Spleen (tissue), 11 donors: Measurements from ENCODE around the gene RFX2. TPM values are rescaled to one million over a fixed set of nuclear protein-coding genes. Genes with fewer than 3 reads are reported as not detected.

Source experiments
- DNase-seq: peaks from one replicate; pipeline ENCODE4 v3.0.0-alpha.2; 2020
- H3K27ac ChIP-seq, 8 donors: fragments of 200-600 bp; sonication (generic) in 7 of 8; 1 replicate in 4 of 8; 2 replicates in 4 of 8; pipeline versions ENCODE4 v1.5.0 to v1.8.0; 2016 to 2021; ENCODE audit warnings: inconsistent platforms in 4 of 8, mild to moderate bottlenecking in 4 of 8, moderate library complexity in 1 of 8
- H3K27me3 ChIP-seq, 7 donors: fragments of 200-600 bp; sonication (generic) in 6 of 7; replicated peaks in 1 of 7; 1 replicate in 4 of 7; 2 replicates in 3 of 7; pipeline versions ENCODE4 v1.5.0 to v1.8.0; 2016 to 2021; ENCODE audit warnings: inconsistent platforms in 3 of 7, mild to moderate bottlenecking in 1 of 7
- H3K36me3 ChIP-seq, 6 donors: fragments of 200-600 bp; sonication (generic) in 5 of 6; 1 replicate in 4 of 6; 2 replicates in 2 of 6; pipeline versions ENCODE4 v1.5.0 to v1.8.0; 2016 to 2021; ENCODE audit warnings: inconsistent platforms in 2 of 6
- H3K4me1 ChIP-seq, 6 donors: fragments of 200-600 bp; sonication (generic) in 5 of 6; 1 replicate in 3 of 6; 2 replicates in 3 of 6; pipeline versions ENCODE4 v1.5.0 to v1.8.0; 2016 to 2021; ENCODE audit warnings: inconsistent platforms in 3 of 6
- H3K4me3 ChIP-seq, 8 donors: fragments of 200-600 bp; sonication (generic) in 7 of 8; 1 replicate in 4 of 8; 2 replicates in 4 of 8; pipeline versions ENCODE4 v1.5.0 to v1.8.0; 2016 to 2021; ENCODE audit warnings: inconsistent platforms in 4 of 8, mild to moderate bottlenecking in 4 of 8, moderate library complexity in 2 of 8
- H3K9me3 ChIP-seq, 8 donors: fragments of 200-600 bp; sonication (generic) in 7 of 8; 1 replicate in 4 of 8; 2 replicates in 4 of 8; pipeline versions ENCODE4 v1.5.0 to v1.8.0; 2016 to 2021; ENCODE audit warnings: inconsistent platforms in 4 of 8
- POLR2A ChIP-seq, 3 donors: fragments of 450-650 bp; IDR thresholded peaks; one replicate each; pipeline ENCODE4 v1.5.1; 2017; ENCODE audit warnings: antibody characterized with exemption in 3 of 3, mild to moderate bottlenecking in 1 of 3
- POLR2AphosphoS5 ChIP-seq, 3 donors: sonication (generic); formaldehyde crosslinking; IDR thresholded peaks; one replicate each; pipeline ENCODE4 v1.5.1; 2017; ENCODE audit warnings: antibody characterized with exemption in 3 of 3
- WGBS, 5 donors: extraction: QIAGEN DNeasy Blood & Tissue Kit in 3 of 5; methylation state at CpG; one replicate each; pipeline versions ENCODE4 v1.1.5 to v1.1.7; 2013 to 2018; 5-methylcytosine and 5-hydroxymethylcytosine counted together
- intact Hi-C: fragments of 100-400 bp; cut with DNase I; formaldehyde crosslinking; loops from one replicate; pipeline ENCODE4 v1.15.0; 2023; ENCODE audit warnings: low total_unique reads
- polyA plus RNA-seq, 3 donors: library from polyadenylated mRNA; stranded (reverse); fragments of 200-250 nt; gene quantifications; one replicate each; pipeline ENCODE4 v1.2.1, GENCODE V29; 2013
- total RNA-seq, 7 donors: library from RNA; depleted of rRNA in 3 of 7; stranded (reverse); fragments of >200 nt in 3 of 7; fragmentation: NEBNext Ultra II Directional in 4 of 7; extraction: Animal tissue kit (Norgen Biotek cat#: 25700) in 4 of 7; gene quantifications; one replicate each; pipeline versions ENCODE4 v1.1.0 to v1.2.1, GENCODE V29; 2016 to 2021
- TF ChIP-seq, protein P1 (sequence below), 11 experiments: fragments of 200-600 bp in 7 of 11; fragments of 450-650 bp in 4 of 11; sonication (generic) in 4 of 11; IDR thresholded peaks in 8 of 11; conservative IDR thresholded peaks in 3 of 11; 1 replicate in 7 of 11; 2 replicates in 4 of 11; pipeline versions ENCODE4 v1.4.0 to v1.8.0; 2016 to 2021; ENCODE audit warnings: antibody characterized with exemption in 11 of 11, inconsistent platforms in 4 of 11, mild to moderate bottlenecking in 1 of 11
- donor health status: healthy with polysubstance abuse.
- donor health status: DM: no; HTN: no; CAD: no; lungs with moderate emphysema.
- donor health status: DM: no; HTN: no; CAD: no.
- donor health status: Bipolar disorder and iron deficiency.
- donor health status: healthy.
- donor health status: DM: no; HTN: no; CAD: no.
- donor health status: DM: yes; HTN: yes; CAD: no.

The RFX2 gene
- total and polyA plus RNA-seq, 10 donors, result 1.1 to 15.8 (median 7.8) TPM

GRCh38 chr19:6023085-6023682, 87.1 kb downstream of the RFX2 start:
- 71 to 82% (median 75%) methylated on average over 19 to 21 of the region's 21 CpGs for WGBS, 5 donors
- intact Hi-C loops, result no loop called here
- Histone ChIP-seq H3K36me3 (peaks cover 0 to 37% (median 0%) of the 10 kb centered on the region in 6 donors), H3K27me3 (peaks cover 0 to 13% (median 0%) of the 10 kb centered on the region in 7 donors), H3K4me1 (peaks cover 0 to 12% (median 7%) of the 10 kb centered on the region in 6 donors), H3K9me3 (no peaks in the 10 kb centered on the region), H3K4me3 (no peak overlapping the region), H3K27ac (peak overlapping the region in 4 of 8 donors; percentile 11 to 50 (median 32))
- TF ChIP-seq POLR2A (IDR thresholded peaks at IDR 0.05) (no peak), POLR2AphosphoS5 (IDR thresholded peaks at IDR 0.05) (peak in 1 of 3 donors; percentile 9)
- TF ChIP-seq, protein P1, sequence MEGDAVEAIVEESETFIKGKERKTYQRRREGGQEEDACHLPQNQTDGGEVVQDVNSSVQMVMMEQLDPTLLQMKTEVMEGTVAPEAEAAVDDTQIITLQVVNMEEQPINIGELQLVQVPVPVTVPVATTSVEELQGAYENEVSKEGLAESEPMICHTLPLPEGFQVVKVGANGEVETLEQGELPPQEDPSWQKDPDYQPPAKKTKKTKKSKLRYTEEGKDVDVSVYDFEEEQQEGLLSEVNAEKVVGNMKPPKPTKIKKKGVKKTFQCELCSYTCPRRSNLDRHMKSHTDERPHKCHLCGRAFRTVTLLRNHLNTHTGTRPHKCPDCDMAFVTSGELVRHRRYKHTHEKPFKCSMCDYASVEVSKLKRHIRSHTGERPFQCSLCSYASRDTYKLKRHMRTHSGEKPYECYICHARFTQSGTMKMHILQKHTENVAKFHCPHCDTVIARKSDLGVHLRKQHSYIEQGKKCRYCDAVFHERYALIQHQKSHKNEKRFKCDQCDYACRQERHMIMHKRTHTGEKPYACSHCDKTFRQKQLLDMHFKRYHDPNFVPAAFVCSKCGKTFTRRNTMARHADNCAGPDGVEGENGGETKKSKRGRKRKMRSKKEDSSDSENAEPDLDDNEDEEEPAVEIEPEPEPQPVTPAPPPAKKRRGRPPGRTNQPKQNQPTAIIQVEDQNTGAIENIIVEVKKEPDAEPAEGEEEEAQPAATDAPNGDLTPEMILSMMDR (IDR thresholded peaks at IDR 0.05 in 8 of 11, conservative IDR thresholded peaks at IDR 0.05 in 3 of 11), result no peak
- DNase-seq, result peak; percentile 40

- H3K27ac ChIP-seq, result peak overlapping the region in 4 of 8 donors; percentile 11 to 50 (median 32)
- intact Hi-C loops, result loop anchor here (1.0 kb wide), 1 partner anchor 35 kb away; no protein-coding TSS in a partner anchor
These were observed 87.7 kb downstream of the RFX2 start for GRCh38 chr19:6022570-6023064.

GRCh38 chr19:6021878-6022569, 88.3 kb downstream of the RFX2 start:
- WGBS, 5 donors, result 52 to 73% (median 54%) methylated on average over 22 to 29 of the region's 29 CpGs
- Histone ChIP-seq H3K36me3 (peaks cover 0 to 31% (median 0%) of the 10 kb centered on the region in 6 donors), H3K4me1 (peaks cover 0 to 12% (median 7%) of the 10 kb centered on the region in 6 donors), H3K27ac (peak overlapping the region in 1 of 8 donors; percentile 37), H3K4me3 (no peak overlapping the region), H3K27me3 (peaks cover 0 to 13% (median 0%) of the 10 kb centered on the region in 7 donors), H3K9me3 (no peaks in the 10 kb centered on the region)
- intact Hi-C loops, result loop anchor here (1.0 kb wide), 1 partner anchor 35 kb away; no protein-coding TSS in a partner anchor
- DNase-seq, result peak; percentile 86
- peak in 1 of 3 donors; percentile 16 for TF ChIP-seq POLR2AphosphoS5 (IDR thresholded peaks at IDR 0.05)
- TF ChIP-seq POLR2A (IDR thresholded peaks at IDR 0.05), result no peak
- TF ChIP-seq, protein P1 (IDR thresholded peaks at IDR 0.05 in 8 of 11, conservative IDR thresholded peaks at IDR 0.05 in 3 of 11), result peak; percentile 59 to 90 (median 81)

More at GRCh38 chr19:6022570-6023064, 87.7 kb downstream of the RFX2 start:
- WGBS, 5 donors, result 56 to 85% (median 65%) methylated on average over 10 to 16 of the region's 16 CpGs
- no peak overlapping the region for H3K4me3 ChIP-seq
- H3K36me3 ChIP-seq, result peaks cover 0 to 37% (median 0%) of the 10 kb centered on the region in 6 donors
- TF ChIP-seq POLR2A (IDR thresholded peaks at IDR 0.05) (no peak), POLR2AphosphoS5 (IDR thresholded peaks at IDR 0.05) (no peak)
- TF ChIP-seq, protein P1 (IDR thresholded peaks at IDR 0.05 in 8 of 11, conservative IDR thresholded peaks at IDR 0.05 in 3 of 11), result peak in 6 of 11 experiments; percentile 20 to 62 (median 48)
- DNase-seq, result no peak
- H3K9me3 ChIP-seq, result no peaks in the 10 kb centered on the region
- peaks cover 0 to 13% (median 0%) of the 10 kb centered on the region in 7 donors for H3K27me3 ChIP-seq
- H3K4me1 ChIP-seq, result peaks cover 0 to 12% (median 7%) of the 10 kb centered on the region in 6 donors
